GM19397 (cell line): ENCODE results near the gene OR1D2.
A peak's percentile ranks its signal among the peaks of the same experiment; 100 is the strongest.
"Not testable (repeated sequence)": the region's sequence is repeated elsewhere in the genome, so short reads cannot be mapped to it uniquely, and the experiment has no call there.

ENCODE experiments used
- ATAC-seq: cut with Tn5 transposase; IDR thresholded peaks from one replicate; pipeline ENCODE4 v1.9.1; 2021; ENCODE audit warnings: mild to moderate bottlenecking, moderate library complexity; ENCODE audit not compliant: unreplicated experiment

Gene OR1D2

GRCh38 chr17:3104322-3104721 lies at the start of gene OR1D2:
Gene OR1D2, minus strand, starts transcription at chr17:3104422. Its CDS starts 11,426 bp downstream, at chr17:3092996.
- ATAC-seq, result no peak

GRCh38 chr17:3137494-3137893 lies 33.3 kb upstream of the OR1D2 start:
- ATAC-seq, result not testable (repeated sequence)

- ATAC-seq, result no peak
Measured at GRCh38 chr17:3127451-3127850, 23.2 kb upstream of the OR1D2 start, which contains the start of gene OR1G1. Gene OR1G1, minus strand, starts transcription at chr17:3127551. Its CDS starts 0 bp downstream, at chr17:3127551.

- not testable (repeated sequence) for ATAC-seq
Measured at GRCh38 chr17:3073850-3074249, 30.4 kb downstream of the OR1D2 start.

GRCh38 chr17:3065192-3065591 lies 39.0 kb downstream of the OR1D2 start:
- not testable (repeated sequence) for ATAC-seq

- not testable (repeated sequence) for ATAC-seq
Measured at GRCh38 chr17:3063507-3063906, 40.7 kb downstream of the OR1D2 start, which contains the start of gene OR1D5. Gene OR1D5, minus strand, starts transcription at chr17:3063607. Its CDS starts 0 bp downstream, at chr17:3063607.

- ATAC-seq, result not testable (repeated sequence)
Measured at GRCh38 chr17:3062824-3063377, 41.3 kb downstream of the OR1D2 start.

GRCh38 chr17:3054868-3055267 lies 49.4 kb downstream of the OR1D2 start:
- ATAC-seq, result not testable (repeated sequence)

- ATAC-seq, result no peak
Measured at GRCh38 chr17:3049705-3050295, 54.4 kb downstream of the OR1D2 start.

GRCh38 chr17:3048727-3049471 lies 55.3 kb downstream of the OR1D2 start:
- ATAC-seq, result peak; percentile 97

- ATAC-seq, result no peak
Measured at GRCh38 chr17:3046753-3047152, 57.5 kb downstream of the OR1D2 start.

GRCh38 chr17:3043737-3044365 lies 60.4 kb downstream of the OR1D2 start:
- no peak for ATAC-seq

GRCh38 chr17:3040882-3041281 lies 63.3 kb downstream of the OR1D2 start:
- no peak for ATAC-seq

GRCh38 chr17:3039736-3040135 lies 64.5 kb downstream of the OR1D2 start:
- no peak for ATAC-seq

GRCh38 chr17:3038941-3039340 lies 65.3 kb downstream of the OR1D2 start:
- ATAC-seq, result no peak
